ENCODE data around the gene AMPH. TPM values are rescaled to one million over a fixed set of nuclear protein-coding genes. Genes with fewer than 3 reads are reported as not detected.
A peak's percentile ranks its signal among the peaks of the same experiment; 100 is the strongest.
"Not testable (repeated sequence)": the region's sequence is repeated elsewhere in the genome, so short reads cannot be mapped to it uniquely, and the experiment has no call there.

The AMPH gene
- total RNA-seq, 1 donor from 2014 or later: 2.1 TPM

- DNase-seq (ENCODE audit: low spot score): not testable (repeated sequence)
These were observed 276.8 kb downstream of the AMPH start for GRCh38 chr7:38354271-38354851.

DNA sequence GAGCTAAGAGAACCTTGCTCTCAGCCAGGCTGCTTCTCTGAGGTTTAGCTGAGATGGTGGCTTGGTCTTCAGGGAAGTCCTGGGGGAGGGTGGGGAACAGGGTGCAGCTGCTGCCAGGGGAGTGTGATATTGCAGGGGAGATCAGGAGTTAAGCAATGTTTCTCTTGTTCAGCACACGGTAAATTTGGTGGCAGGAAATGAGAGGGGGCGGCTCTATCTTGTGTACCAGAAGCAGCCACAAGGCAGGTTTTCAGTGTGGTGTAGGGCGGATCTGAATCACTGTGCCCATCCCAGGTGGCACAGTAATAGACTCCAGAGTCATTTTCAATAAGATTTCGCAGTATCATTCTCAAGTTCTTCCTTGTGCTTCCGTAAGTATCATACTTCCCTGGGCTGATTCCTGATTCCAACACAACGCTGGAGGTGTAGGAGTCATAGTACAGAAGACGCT lies 277.7 kb downstream of the AMPH start:
- not testable (repeated sequence) for DNase-seq (ENCODE audit: low spot score)

GRCh38 chr7:38351601-38352000 lies 279.6 kb downstream of the AMPH start:
- DNase-seq (ENCODE audit: low spot score): no peak

DNA sequence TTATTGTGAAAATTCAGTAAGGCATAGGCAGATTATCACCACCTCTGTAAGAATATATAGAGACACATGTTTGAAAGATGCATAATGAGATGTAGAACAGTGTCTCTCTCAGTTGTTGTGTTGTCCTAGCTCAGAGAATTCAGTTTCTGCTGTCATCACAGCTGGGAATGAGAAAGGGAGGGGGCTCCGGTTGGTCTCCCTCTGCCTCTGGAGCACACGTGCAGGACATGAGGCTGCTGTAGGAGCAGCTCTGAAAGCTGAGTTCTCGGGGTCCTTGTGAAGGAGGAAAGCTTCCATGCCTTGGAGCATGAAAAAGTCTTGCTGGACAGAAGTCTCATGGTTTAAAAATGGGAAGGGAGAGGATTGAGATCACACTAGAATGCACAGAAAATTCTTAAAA lies 280.4 kb downstream of the AMPH start:
- not testable (repeated sequence) for DNase-seq (ENCODE audit: low spot score)

- DNase-seq (ENCODE audit: low spot score): not testable (repeated sequence)
These were observed 281.1 kb downstream of the AMPH start for GRCh38 chr7:38349869-38350583.

DNA sequence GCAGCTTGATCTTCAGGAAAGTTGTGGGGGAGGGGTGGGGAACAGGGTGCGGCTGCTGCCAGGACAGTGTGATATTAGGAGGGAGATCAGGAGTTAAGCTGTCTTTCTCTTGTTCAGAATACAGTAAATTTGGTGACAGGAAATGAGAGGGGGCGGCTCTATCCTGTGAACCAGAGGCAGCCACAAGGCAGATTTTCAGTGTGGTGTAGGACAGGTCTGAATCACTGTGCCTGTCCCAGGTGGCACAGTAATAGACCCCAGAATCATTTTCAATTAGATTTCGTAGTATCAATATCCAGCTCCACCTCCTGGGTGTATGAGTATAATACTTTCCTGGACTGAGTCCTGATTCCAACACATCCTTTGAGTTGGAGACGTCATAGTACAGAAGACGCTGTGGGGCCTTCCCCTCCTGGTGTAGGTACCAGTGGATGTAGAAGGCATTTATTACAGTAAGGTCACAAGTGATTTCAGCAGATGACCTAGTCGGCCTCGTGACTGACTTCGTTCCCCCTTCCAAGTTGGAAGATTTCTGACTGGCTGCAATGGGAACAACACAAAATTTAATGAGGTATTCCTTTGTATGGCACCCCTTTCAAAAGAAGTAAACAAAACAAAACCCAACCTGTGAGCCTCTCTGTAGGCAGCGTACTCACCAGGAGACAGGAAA lies 281.9 kb downstream of the AMPH start:
- DNase-seq (ENCODE audit: low spot score): not testable (repeated sequence)

- DNase-seq (ENCODE audit: low spot score): not testable (repeated sequence)
These were observed 285.6 kb downstream of the AMPH start for GRCh38 chr7:38345299-38346172.

DNA sequence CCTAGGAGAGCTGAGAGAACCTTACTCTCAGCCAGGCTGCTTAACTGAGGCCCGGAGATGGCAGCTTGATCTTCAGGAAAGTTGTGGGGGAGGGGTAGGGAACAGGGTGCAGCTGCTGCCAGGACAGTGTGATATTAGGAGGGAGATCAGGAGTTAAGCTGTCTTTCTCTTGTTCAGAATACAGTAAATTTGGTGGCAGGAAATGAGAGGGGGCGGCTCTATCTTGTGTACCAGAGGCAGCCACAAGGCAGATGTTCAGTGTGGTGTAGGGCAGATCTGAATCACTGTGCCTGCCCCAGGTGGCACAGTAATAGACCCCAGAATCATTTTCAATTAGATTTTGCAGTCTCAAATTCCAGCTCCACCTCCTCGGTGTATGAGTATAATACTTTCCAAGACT lies 286.4 kb downstream of the AMPH start:
- DNase-seq (ENCODE audit: low spot score): not testable (repeated sequence)

- not testable (repeated sequence) for DNase-seq (ENCODE audit: low spot score)
These were observed 289.0 kb downstream of the AMPH start for GRCh38 chr7:38342135-38342534.

DNA sequence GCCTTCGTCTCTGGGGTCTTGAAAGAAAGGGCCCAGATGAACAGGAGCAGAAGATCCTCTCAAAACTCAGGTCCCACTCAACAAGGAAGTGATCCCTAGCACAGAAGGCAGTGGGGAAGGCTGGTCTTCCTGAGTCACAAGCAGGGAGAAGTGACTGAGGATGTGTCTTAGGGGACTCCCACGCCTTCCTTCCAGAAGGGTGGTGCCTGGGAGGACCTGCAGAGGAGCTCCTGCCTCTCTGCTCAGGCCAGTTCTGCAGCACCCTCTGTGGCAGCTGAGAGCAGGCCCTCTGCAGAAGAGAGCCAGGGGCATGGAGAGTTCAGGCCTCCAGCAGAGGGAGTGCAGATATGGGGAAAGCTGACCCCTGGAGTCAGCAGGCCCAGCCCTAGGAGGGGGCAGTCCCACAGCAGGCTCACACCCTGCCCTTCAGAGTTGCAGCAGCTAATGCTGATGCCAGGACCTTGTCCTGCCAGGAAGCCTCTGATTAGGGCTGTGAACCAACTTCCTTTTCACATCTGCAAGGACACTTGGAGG lies 289.9 kb downstream of the AMPH start:
- DNase-seq (ENCODE audit: low spot score): not testable (repeated sequence)

DNA sequence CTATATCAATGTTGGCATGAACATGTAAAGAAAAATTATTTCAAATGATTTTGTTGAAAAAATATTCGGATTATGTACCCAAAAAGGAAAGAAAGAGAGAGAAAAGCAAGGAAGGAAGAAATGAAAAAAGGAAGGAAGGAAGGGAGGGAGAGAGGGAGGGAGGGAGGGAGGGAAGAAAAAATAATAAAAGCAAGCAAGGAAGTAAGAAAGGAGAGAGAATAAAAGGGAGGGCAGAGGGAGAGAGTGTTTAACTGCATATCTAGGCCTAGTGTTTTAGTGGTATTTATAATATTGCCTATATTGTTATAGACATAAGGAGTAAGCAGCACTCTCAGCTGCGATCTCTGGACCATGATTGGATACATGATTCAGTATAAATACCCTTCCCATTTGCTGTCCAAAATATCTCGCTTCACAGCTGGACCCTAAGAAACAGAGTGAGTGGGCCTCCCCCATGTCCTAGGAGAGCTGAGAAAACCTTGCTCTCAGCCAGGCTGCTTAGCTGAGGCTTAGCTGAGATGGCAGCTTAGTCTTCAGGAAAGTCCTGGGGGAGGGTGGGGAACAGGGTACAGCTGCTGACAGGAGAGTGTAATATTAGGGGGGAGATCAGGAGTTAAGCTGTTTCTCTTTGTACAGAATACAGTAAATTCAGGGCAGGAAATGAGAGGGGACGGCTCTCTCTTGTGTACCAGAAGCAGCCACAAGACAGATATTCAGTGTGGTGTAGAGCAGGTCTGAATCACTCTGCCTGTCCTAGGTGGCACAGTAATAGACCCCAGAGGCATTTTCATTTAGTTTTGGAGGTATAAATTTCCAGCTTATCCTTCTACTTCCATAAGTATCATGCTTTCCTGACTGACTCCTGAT lies 291.0 kb downstream of the AMPH start:
- DNase-seq (ENCODE audit: low spot score): no peak

- DNase-seq (ENCODE audit: low spot score): not testable (repeated sequence)
These were observed 295.0 kb downstream of the AMPH start for GRCh38 chr7:38336148-38336515.

GRCh38 chr7:38335492-38336147 lies 295.6 kb downstream of the AMPH start:
- peak; percentile 76 for DNase-seq (ENCODE audit: low spot score)

DNA sequence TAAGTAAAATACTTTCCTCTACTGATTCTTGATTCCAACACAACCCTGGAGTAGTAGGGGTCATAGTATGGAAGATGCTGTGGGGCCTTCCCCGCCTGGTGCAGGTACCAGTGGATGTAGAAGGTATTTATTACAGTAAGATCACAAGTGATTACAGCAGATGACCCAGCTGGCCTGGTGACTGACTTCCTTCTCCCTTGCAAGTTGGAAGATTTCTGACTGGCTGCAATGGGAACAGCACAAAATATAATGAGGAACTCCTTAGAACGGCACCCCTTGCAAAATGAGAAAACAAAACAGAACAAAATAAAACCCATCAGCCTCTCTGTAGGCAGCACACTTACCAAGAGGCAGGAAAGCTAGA lies 296.1 kb downstream of the AMPH start:
- no peak for DNase-seq (ENCODE audit: low spot score)

- DNase-seq (ENCODE audit: low spot score): no peak
These were observed 297.0 kb downstream of the AMPH start for GRCh38 chr7:38334163-38334562.
